Transverse colon (tissue), 4 donors: ENCODE measurements around the gene SNAPC1. TPM values are rescaled to one million over a fixed set of nuclear protein-coding genes. Genes with fewer than 3 reads are reported as not detected.

Experiments
- DNase-seq: peaks from one replicate; pipeline ENCODE4 v3.0.0-alpha.2; 2019
- H3K27ac ChIP-seq, 4 donors: fragments of 200-600 bp; sonication (generic); 2 replicates each; pipeline ENCODE4 v1.5.1; 2016 to 2018; ENCODE audit warnings: inconsistent platforms in 4 of 4
- H3K27me3 ChIP-seq: fragments of 200-600 bp; sonication (generic); 2 replicates; pipeline ENCODE4 v1.5.1; 2017; ENCODE audit warnings: inconsistent platforms
- H3K36me3 ChIP-seq, 4 donors: fragments of 200-600 bp; sonication (generic); 2 replicates each; pipeline ENCODE4 v1.5.1; 2017 to 2019; ENCODE audit warnings: inconsistent platforms in 4 of 4
- H3K4me1 ChIP-seq, 4 donors: fragments of 200-600 bp; sonication (generic); 2 replicates each; pipeline ENCODE4 v1.5.1; 2017 to 2020; ENCODE audit warnings: inconsistent platforms in 4 of 4
- H3K4me3 ChIP-seq, 4 donors: fragments of 200-600 bp; sonication (generic); 1 replicate in 1 of 4; 2 replicates in 3 of 4; pipeline versions ENCODE4 v1.5.1 to v1.6.1; 2017 to 2019; ENCODE audit warnings: inconsistent platforms in 4 of 4
- H3K9me3 ChIP-seq, 2 donors: fragments of 200-600 bp; sonication (generic); 2 replicates each; pipeline ENCODE4 v1.5.1; 2017 to 2019; ENCODE audit warnings: inconsistent platforms in 2 of 2
- CTCF ChIP-seq, 5 experiments: fragments of 200-600 bp in 3 of 5; fragments of 450-650 bp in 2 of 5; sonication (generic) in 3 of 5; IDR thresholded peaks; 1 replicate in 2 of 5; 2 replicates in 3 of 5; pipeline ENCODE4 v1.5.1; 2016 to 2017; ENCODE audit warnings: antibody characterized with exemption in 5 of 5, inconsistent platforms in 3 of 5, mild to moderate bottlenecking in 2 of 5, moderate library complexity in 1 of 5
- EP300 ChIP-seq: sonication (generic); formaldehyde crosslinking; IDR thresholded peaks from one replicate; pipeline ENCODE4 v1.6.1; 2017; ENCODE audit warnings: antibody characterized with exemption, low read depth
- POLR2A ChIP-seq: fragments of 450-650 bp; IDR thresholded peaks from one replicate; pipeline ENCODE4 v1.6.1; 2016; ENCODE audit warnings: antibody characterized with exemption, mild to moderate bottlenecking, moderate library complexity
- POLR2AphosphoS5 ChIP-seq, 3 donors: sonication (generic); formaldehyde crosslinking; IDR thresholded peaks; one replicate each; pipeline ENCODE4 v1.6.1; 2016; ENCODE audit warnings: antibody characterized with exemption in 3 of 3
- WGBS, 2 donors: methylation state at CpG; one replicate each; pipeline ENCODE4 v1.1.5; 2018; ENCODE audit warnings: low coverage in 1 of 2; 5-methylcytosine and 5-hydroxymethylcytosine counted together
- in situ Hi-C, 4 donors: fragments of 200-750 bp; cut with MboI; loops; one replicate each; pipeline versions ENCODE4 v1.15.0 to v1.15.1; 2017; ENCODE audit warnings: low sequenced_read_pairs in 3 of 4, low pct_ligation_motif_present in 1 of 4, low pct_unique_long_range_greater_than_20kb in 1 of 4
- intact Hi-C: fragments of 100-400 bp; cut with DNase I; formaldehyde crosslinking; loops from one replicate; pipeline ENCODE4 v1.15.1; 2023; ENCODE audit warnings: low total_unique reads
- total RNA-seq, 4 donors: library from RNA; depleted of rRNA; stranded (reverse); fragments of >200 nt; gene quantifications; one replicate each; pipeline ENCODE4 v1.1.0, GENCODE V29; 2016

The SNAPC1 gene
- total RNA-seq, 4 donors from 2014 or later: 0.20 to 5.1 (median 3.8) TPM; not detected in 1

- H3K27ac ChIP-seq: peak overlapping the region; percentile 84 to 91 (median 86)
- in situ Hi-C loops (no loop called here), intact Hi-C loops (no loop called here)
- WGBS, 2 donors: 2 to 9% methylated on average over 3 to 36 of the region's 54 CpGs
- H3K9me3 ChIP-seq: no peaks in the 10 kb centered on the region
- TF ChIP-seq POLR2AphosphoS5 (IDR thresholded peaks at IDR 0.05) (peak; percentile 69 to 86 (median 74)), CTCF (IDR thresholded peaks at IDR 0.05) (no peak), POLR2A (peak; percentile 76), EP300 (no peak)
- H3K27me3 ChIP-seq: no peaks in the 10 kb centered on the region
- H3K4me1 ChIP-seq: peaks cover 6 to 44% (median 23%) of the 10 kb centered on the region in 4 donors
- peak overlapping the region; percentile 37 to 70 (median 50) for H3K4me3 ChIP-seq
- DNase-seq: peak; percentile 91
- peaks cover 0 to 14% (median 5%) of the 10 kb centered on the region in 4 donors for H3K36me3 ChIP-seq
Measured at GRCh38 chr14:61750708-61751474, 11.3 kb upstream of the SNAPC1 start.

- no peaks in the 10 kb centered on the region for H3K27me3 ChIP-seq
- in situ Hi-C loops (no loop called here), intact Hi-C loops (no loop called here)
- TF ChIP-seq CTCF (IDR thresholded peaks at IDR 0.05) (no peak), POLR2A (no peak), EP300 (no peak), POLR2AphosphoS5 (IDR thresholded peaks at IDR 0.05) (no peak)
- peak overlapping the region; percentile 37 to 70 (median 50) for H3K4me3 ChIP-seq
- peaks cover 0 to 10% (median 5%) of the 10 kb centered on the region in 4 donors for H3K36me3 ChIP-seq
- WGBS, 2 donors: 44 to 46% methylated on average over 8 of the region's 8 CpGs
- peak overlapping the region; percentile 84 to 91 (median 86) for H3K27ac ChIP-seq
- H3K4me1 ChIP-seq: peaks cover 6 to 44% (median 23%) of the 10 kb centered on the region in 4 donors
- DNase-seq: no peak
- H3K9me3 ChIP-seq: no peaks in the 10 kb centered on the region
Measured at GRCh38 chr14:61751475-61751989, 10.7 kb upstream of the SNAPC1 start.

- Histone ChIP-seq H3K27ac (no peak overlapping the region), H3K36me3 (no peaks in the 10 kb centered on the region), H3K9me3 (no peaks in the 10 kb centered on the region), H3K4me3 (no peak overlapping the region), H3K27me3 (no peaks in the 10 kb centered on the region), H3K4me1 (peaks cover 6 to 44% (median 23%) of the 10 kb centered on the region in 4 donors)
- no peak for DNase-seq
- intact Hi-C loops: no loop called here
- in situ Hi-C loops: no loop called here
- WGBS, 2 donors: 52 to 60% methylated on average over 3 to 4 of the region's 4 CpGs
- TF ChIP-seq POLR2AphosphoS5 (IDR thresholded peaks at IDR 0.05): no peak
- no peak for TF ChIP-seq POLR2A
- TF ChIP-seq CTCF (IDR thresholded peaks at IDR 0.05): no peak
- TF ChIP-seq EP300: no peak
Measured at GRCh38 chr14:61752626-61753025, 9.6 kb upstream of the SNAPC1 start.

GRCh38 chr14:61753631-61754030 lies 8.6 kb upstream of the SNAPC1 start:
- intact Hi-C loops: no loop called here
- H3K4me1 ChIP-seq: peaks cover 6 to 36% (median 23%) of the 10 kb centered on the region in 4 donors
- H3K36me3 ChIP-seq: no peaks in the 10 kb centered on the region
- no peak overlapping the region for H3K27ac ChIP-seq
- no peak for DNase-seq
- H3K27me3 ChIP-seq: no peaks in the 10 kb centered on the region
- H3K4me3 ChIP-seq: no peak overlapping the region
- H3K9me3 ChIP-seq: no peaks in the 10 kb centered on the region
- TF ChIP-seq EP300 (no peak), POLR2A (no peak), POLR2AphosphoS5 (IDR thresholded peaks at IDR 0.05) (no peak), CTCF (IDR thresholded peaks at IDR 0.05) (no peak)
- in situ Hi-C loops: no loop called here
